Gastroesophageal sphincter (tissue), 4 donors: ENCODE measurements around the gene ZNF121. TPM values are rescaled to one million over a fixed set of nuclear protein-coding genes. Genes with fewer than 3 reads are reported as not detected.

ENCODE experiments used
- ATAC-seq: fragments of 150-250 bp; one replicate; pipeline ENCODE4 v1.9.1; 2016; ENCODE audit warnings: mild to moderate bottlenecking, moderate library complexity
- H3K27ac ChIP-seq, 4 donors: fragments of 200-600 bp; sonication (generic) in 3 of 4; 1 replicate in 3 of 4; 2 replicates in 1 of 4; pipeline ENCODE4 v1.5.1; 2016 to 2019
- H3K27me3 ChIP-seq: fragments of 200-600 bp; sonication (generic); one replicate; pipeline ENCODE4 v1.5.1; 2019
- H3K36me3 ChIP-seq, 2 donors: fragments of 200-600 bp; sonication (generic); one replicate each; pipeline ENCODE4 v1.5.1; 2019; ENCODE audit warnings: control low read depth in 1 of 2
- H3K4me1 ChIP-seq, 3 donors: fragments of 200-600 bp; sonication (generic); 1 replicate in 2 of 3; 2 replicates in 1 of 3; pipeline ENCODE4 v1.5.1; 2016 to 2019; ENCODE audit warnings: control low read depth in 2 of 3
- H3K4me3 ChIP-seq, 2 donors: fragments of 200-600 bp; sonication (generic); one replicate each; pipeline ENCODE4 v1.5.1; 2019; ENCODE audit warnings: mild to moderate bottlenecking in 1 of 2, moderate library complexity in 1 of 2
- H3K9me3 ChIP-seq, 3 donors: fragments of 200-600 bp; sonication (generic); one replicate each; pipeline ENCODE4 v1.5.1; 2017 to 2019; ENCODE audit warnings: control low read depth in 2 of 3
- CTCF ChIP-seq, 4 experiments: fragments of 200-600 bp in 2 of 4; fragments of 450-650 bp in 2 of 4; sonication (generic) in 1 of 4; IDR thresholded peaks; one replicate each; pipeline ENCODE4 v1.5.1; 2017 to 2019; ENCODE audit warnings: antibody characterized with exemption in 4 of 4, mild to moderate bottlenecking in 2 of 4, moderate library complexity in 2 of 4
- EP300 ChIP-seq: sonication (generic); formaldehyde crosslinking; IDR thresholded peaks from one replicate; pipeline ENCODE4 v1.6.1; 2017; ENCODE audit warnings: antibody characterized with exemption, mild to moderate bottlenecking
- POLR2A ChIP-seq, 2 donors: fragments of 450-650 bp; IDR thresholded peaks; one replicate each; pipeline ENCODE4 v1.6.1; 2017; ENCODE audit warnings: antibody characterized with exemption in 2 of 2, mild to moderate bottlenecking in 2 of 2, moderate library complexity in 1 of 2
- POLR2AphosphoS5 ChIP-seq: sonication (generic); formaldehyde crosslinking; IDR thresholded peaks from one replicate; pipeline ENCODE4 v1.6.1; 2017; ENCODE audit warnings: antibody characterized with exemption
- WGBS, 2 donors: methylation state at CpG; one replicate each; pipeline ENCODE4 v1.1.5; 2018; ENCODE audit warnings: low coverage in 1 of 2; 5-methylcytosine and 5-hydroxymethylcytosine counted together
- total RNA-seq, 4 donors: library from RNA; depleted of rRNA; stranded (reverse); fragments of >200 nt; gene quantifications; one replicate each; pipeline ENCODE4 v1.1.0, GENCODE V29; 2016

ZNF121 gene
- total RNA-seq, 4 donors from 2014 or later = 22.6 to 32.2 (median 28.1) TPM

- 1% methylated on average over 16 to 30 of the region's 49 CpGs for WGBS, 2 donors
- peak in 1 of 4 experiments; percentile 11 for TF ChIP-seq CTCF (IDR thresholded peaks at IDR 0.05)
- TF ChIP-seq POLR2A (IDR thresholded peaks at IDR 0.05) = peak; percentile 21 to 35
- TF ChIP-seq POLR2AphosphoS5 = peak; percentile 69
- no peak for TF ChIP-seq EP300
Measured at GRCh38 chr19:9538183-9539058, 45.9 kb downstream of the ZNF121 start, which contains the start of gene ZNF426. Gene ZNF426, minus strand, starts transcription at chr19:9538645. Its CDS starts 2,413 bp downstream, at chr19:9536232.

GRCh38 chr19:9535934-9536333 lies 48.4 kb downstream of the ZNF121 start:
- TF ChIP-seq POLR2AphosphoS5 (no peak), POLR2A (IDR thresholded peaks at IDR 0.05) (no peak), CTCF (IDR thresholded peaks at IDR 0.05) (no peak), EP300 (no peak)
- Histone ChIP-seq H3K27ac (no peak overlapping the region), H3K4me3 (no peak overlapping the region), H3K36me3 (peaks cover 36 to 60% of the 10 kb centered on the region in 2 donors), H3K27me3 (no peaks in the 10 kb centered on the region), H3K4me1 (peaks cover 0 to 22% (median 0%) of the 10 kb centered on the region in 3 donors), H3K9me3 (peaks cover 0 to 61% (median 0%) of the 10 kb centered on the region in 3 donors)
- 81 to 93% methylated on average over 4 of the region's 4 CpGs for WGBS, 2 donors
- no peak for ATAC-seq

More at GRCh38 chr19:9538183-9539058, 45.9 kb downstream of the ZNF121 start, which contains the start of gene ZNF426:
- Histone ChIP-seq H3K36me3 (peaks cover 14 to 35% of the 10 kb centered on the region in 2 donors), H3K4me1 (peaks cover 0 to 22% (median 0%) of the 10 kb centered on the region in 3 donors), H3K4me3 (peak within 1 kb of the TSS; percentile 81 to 94), H3K9me3 (peaks cover 0 to 36% (median 0%) of the 10 kb centered on the region in 3 donors), H3K27ac (peak within 1 kb of the TSS; percentile 76 to 95 (median 93)), H3K27me3 (no peaks in the 10 kb centered on the region)
- peak; percentile 97 for ATAC-seq

GRCh38 chr19:9531933-9532332 lies 52.4 kb downstream of the ZNF121 start:
- no peak for ATAC-seq
- Histone ChIP-seq H3K9me3 (peaks cover 11 to 100% (median 21%) of the 10 kb centered on the region in 3 donors), H3K4me1 (peaks cover 0 to 3% (median 0%) of the 10 kb centered on the region in 3 donors), H3K36me3 (peaks cover 67 to 100% of the 10 kb centered on the region in 2 donors), H3K27me3 (no peaks in the 10 kb centered on the region), H3K27ac (no peak overlapping the region), H3K4me3 (no peak overlapping the region)
- 91 to 94% methylated on average over 4 of the region's 4 CpGs for WGBS, 2 donors
- TF ChIP-seq POLR2A (IDR thresholded peaks at IDR 0.05) = no peak
- TF ChIP-seq CTCF (IDR thresholded peaks at IDR 0.05) = no peak
- no peak for TF ChIP-seq EP300
- TF ChIP-seq POLR2AphosphoS5 = no peak

GRCh38 chr19:9528757-9529336 lies 55.5 kb downstream of the ZNF121 start:
- H3K4me1 ChIP-seq = no peaks in the 10 kb centered on the region
- TF ChIP-seq EP300 (no peak), POLR2AphosphoS5 (no peak), POLR2A (IDR thresholded peaks at IDR 0.05) (no peak), CTCF (IDR thresholded peaks at IDR 0.05) (no peak)
- no peak for ATAC-seq
- H3K27me3 ChIP-seq = no peaks in the 10 kb centered on the region
- H3K27ac ChIP-seq = no peak overlapping the region
- 95 to 96% methylated on average over 3 to 5 of the region's 5 CpGs for WGBS, 2 donors
- H3K4me3 ChIP-seq = no peak overlapping the region
- H3K36me3 ChIP-seq = peaks cover 57 to 95% of the 10 kb centered on the region in 2 donors
- H3K9me3 ChIP-seq = peaks cover 22 to 100% (median 23%) of the 10 kb centered on the region in 3 donors
